OCI-LY7 (cell line): ENCODE data around the gene UBTD1.

Experiments used
- EZH2phosphoT487 ChIP-seq: fragments of 200-600 bp; sonication (generic); IDR thresholded peaks from 2 replicates; pipeline ENCODE4 v1.6.1; 2018; ENCODE audit warnings: low read depth, borderline replicate concordance, mild to moderate bottlenecking, mixed run types, antibody characterized with exemption, low read length, moderate library complexity, mixed read lengths
- TF ChIP-seq, protein P1 (sequence below): fragments of 200-600 bp; sonication (generic); conservative IDR thresholded peaks from 2 replicates; pipeline ENCODE4 v1.5.1; 2014; ENCODE audit warnings: mild to moderate bottlenecking, antibody characterized with exemption, low read length, moderate library complexity, mixed read lengths

DNA sequence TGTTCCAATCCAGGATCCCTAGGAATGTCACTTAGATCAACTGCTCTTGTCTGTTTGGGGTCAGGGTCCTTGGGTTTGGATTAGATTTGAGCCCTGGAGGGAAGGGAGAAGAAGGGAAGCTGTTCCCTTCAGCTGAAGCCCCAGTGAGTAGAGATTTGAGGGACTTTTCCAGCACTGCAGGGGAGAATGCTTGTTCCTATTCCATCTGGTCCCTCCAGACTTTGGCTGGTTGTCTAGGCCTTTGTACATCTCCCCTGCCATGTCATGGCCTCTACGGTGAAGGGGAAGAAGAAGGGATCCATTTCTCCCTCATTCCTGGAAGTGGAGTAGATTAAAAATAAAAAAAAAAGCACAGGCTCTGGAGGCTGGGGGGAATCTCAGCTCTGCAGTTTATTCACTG, 101.9 kb downstream of the UBTD1 start:
- TF ChIP-seq, protein P1, sequence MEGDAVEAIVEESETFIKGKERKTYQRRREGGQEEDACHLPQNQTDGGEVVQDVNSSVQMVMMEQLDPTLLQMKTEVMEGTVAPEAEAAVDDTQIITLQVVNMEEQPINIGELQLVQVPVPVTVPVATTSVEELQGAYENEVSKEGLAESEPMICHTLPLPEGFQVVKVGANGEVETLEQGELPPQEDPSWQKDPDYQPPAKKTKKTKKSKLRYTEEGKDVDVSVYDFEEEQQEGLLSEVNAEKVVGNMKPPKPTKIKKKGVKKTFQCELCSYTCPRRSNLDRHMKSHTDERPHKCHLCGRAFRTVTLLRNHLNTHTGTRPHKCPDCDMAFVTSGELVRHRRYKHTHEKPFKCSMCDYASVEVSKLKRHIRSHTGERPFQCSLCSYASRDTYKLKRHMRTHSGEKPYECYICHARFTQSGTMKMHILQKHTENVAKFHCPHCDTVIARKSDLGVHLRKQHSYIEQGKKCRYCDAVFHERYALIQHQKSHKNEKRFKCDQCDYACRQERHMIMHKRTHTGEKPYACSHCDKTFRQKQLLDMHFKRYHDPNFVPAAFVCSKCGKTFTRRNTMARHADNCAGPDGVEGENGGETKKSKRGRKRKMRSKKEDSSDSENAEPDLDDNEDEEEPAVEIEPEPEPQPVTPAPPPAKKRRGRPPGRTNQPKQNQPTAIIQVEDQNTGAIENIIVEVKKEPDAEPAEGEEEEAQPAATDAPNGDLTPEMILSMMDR, result no peak
- no peak for TF ChIP-seq EZH2phosphoT487
